NCI-H2171 treated with DMSO at 0.1 percent for 48 hours (cell line): Measurements from ENCODE around the gene ROR2.

Source experiments
- DNase-seq: peaks from one replicate; lab custom pipeline; 2025; lab: John Stamatoyannopoulos, UW

The ROR2 gene

GRCh38 chr9:91771864-91772263, 178.2 kb downstream of the ROR2 start:
- DNase-seq, result no peak

GRCh38 chr9:91771027-91771426, 179.0 kb downstream of the ROR2 start:
- DNase-seq, result no peak

DNA sequence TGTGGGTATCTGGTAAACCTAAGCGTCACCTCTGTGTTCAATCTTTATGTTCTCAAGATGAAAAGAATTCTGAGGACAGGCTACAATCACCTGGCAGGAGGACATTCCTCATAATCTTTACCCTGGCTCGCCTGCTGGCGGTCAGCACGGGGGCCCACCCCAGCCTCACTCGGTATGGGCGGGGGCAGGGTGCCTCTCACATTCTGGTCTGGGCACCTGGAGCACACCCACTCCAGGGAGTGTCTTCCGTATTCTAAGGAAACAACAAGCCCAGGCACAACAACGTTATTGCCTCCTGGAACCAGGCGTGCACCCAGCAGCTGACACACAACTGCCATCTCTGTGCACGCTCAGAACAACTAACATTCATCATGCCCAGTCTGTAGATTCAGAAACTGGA, 179.8 kb downstream of the ROR2 start:
- no peak for DNase-seq

GRCh38 chr9:91768977-91769916, 180.8 kb downstream of the ROR2 start:
- DNase-seq, result no peak

DNA sequence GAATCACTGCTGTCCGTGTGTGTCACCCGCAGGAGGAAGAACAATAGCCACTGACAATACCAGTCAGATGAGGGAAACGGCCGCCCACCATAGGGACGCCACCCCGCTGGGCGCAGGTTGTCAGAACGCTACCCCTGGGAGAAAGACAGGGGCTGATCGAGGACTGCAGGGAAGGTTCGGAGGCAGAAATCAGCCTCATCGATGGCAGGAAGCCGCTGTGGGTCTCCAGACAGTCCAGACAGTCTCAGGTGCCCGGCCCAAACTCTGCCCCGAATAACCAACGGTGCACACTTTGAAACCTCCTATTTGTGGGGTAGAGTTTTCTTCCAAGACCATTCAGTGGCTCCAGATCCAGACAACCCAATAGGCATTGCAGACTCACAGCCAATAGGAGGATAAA, 181.5 kb downstream of the ROR2 start:
- no peak for DNase-seq

DNA sequence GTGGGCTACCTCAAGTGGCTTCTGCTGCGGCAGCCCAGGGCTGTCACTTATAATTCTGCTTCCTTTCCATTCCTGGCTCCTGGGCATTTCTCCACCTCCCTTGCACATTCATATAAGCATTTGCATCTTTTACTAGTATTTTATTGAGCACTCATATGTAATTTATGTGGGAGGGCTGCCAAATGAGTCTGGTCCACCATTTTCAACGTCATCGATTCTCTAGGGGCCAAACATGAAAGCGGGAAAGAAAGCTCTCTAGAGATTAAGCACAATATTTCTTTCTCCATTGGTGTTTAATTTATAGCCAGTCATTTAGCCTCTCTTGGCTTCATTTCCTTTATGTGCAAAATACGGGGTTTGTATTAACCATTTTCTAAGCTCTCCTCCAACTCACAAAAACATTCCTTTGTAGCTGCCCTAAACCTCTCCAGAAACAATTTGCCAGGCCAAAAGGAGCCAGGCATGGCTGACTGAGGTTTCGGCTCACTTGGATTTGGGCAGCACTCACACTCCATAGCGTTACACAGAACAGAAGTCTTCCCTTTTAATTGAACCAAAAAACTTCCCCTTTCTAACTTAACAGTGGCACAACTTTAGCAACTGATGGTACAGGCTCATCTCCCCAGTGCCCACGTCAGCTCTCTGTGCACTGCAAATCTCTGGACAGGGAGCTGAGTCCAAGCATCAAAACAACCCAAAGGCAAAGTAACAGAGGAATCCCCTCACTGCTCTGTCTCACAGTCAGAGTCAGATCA, 183.5 kb downstream of the ROR2 start:
- DNase-seq, result no peak

DNA sequence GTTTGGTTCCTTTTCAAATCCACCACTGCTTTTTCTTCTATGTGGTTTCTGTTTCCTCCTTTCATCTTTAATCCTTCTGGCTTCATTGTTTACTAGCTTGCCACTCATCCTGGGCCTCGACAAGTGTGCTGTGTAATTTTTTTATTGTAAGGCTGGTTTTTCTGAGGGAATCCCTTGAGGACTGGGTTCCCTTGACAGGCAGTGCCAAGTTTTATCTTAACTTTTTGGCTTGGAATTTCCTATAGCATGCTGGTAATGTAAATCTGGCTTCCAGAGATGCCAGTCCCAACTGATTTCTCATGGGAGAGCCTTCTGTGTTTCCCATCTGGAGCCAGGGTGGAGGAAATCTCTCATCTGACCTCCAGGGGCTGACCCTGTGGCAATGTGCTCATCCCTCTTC, 184.7 kb downstream of the ROR2 start:
- DNase-seq, result peak; percentile 17

GRCh38 chr9:91764661-91765060, 185.4 kb downstream of the ROR2 start:
- DNase-seq, result no peak

GRCh38 chr9:91761362-91761761, 188.7 kb downstream of the ROR2 start:
- no peak for DNase-seq

- DNase-seq, result no peak
Measured at GRCh38 chr9:91760906-91761305, 189.1 kb downstream of the ROR2 start.

DNA sequence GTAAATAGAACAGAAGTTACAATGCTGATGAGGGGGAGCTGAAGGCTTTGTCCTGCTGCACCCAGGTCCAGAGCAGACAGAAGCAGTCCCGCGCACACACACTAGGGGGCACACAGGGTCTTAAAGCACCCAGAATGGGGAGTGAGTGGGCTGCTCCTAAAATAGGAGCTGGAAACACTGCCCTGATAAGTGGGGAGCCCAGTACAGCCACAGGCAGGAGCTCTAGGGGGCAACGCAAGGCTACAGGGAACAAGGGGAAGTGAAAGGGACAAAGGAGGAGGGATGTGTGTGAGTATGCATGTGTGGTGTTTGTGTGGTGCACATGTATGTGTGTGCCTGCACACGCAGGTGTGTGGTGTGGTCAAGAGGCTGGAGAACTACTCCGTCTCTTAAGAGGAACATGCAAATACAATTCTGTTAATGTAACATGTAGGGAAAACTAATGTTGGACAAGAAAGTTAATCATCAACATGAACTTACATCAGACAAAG, 191.5 kb downstream of the ROR2 start:
- DNase-seq, result peak; percentile 26

- no peak for DNase-seq
Measured at GRCh38 chr9:91757782-91758181, 192.2 kb downstream of the ROR2 start.

GRCh38 chr9:91756510-91756780, 193.6 kb downstream of the ROR2 start:
- no peak for DNase-seq

GRCh38 chr9:91755761-91756509, 194.1 kb downstream of the ROR2 start:
- DNase-seq, result no peak

GRCh38 chr9:91753711-91754110, 196.3 kb downstream of the ROR2 start:
- no peak for DNase-seq

DNA sequence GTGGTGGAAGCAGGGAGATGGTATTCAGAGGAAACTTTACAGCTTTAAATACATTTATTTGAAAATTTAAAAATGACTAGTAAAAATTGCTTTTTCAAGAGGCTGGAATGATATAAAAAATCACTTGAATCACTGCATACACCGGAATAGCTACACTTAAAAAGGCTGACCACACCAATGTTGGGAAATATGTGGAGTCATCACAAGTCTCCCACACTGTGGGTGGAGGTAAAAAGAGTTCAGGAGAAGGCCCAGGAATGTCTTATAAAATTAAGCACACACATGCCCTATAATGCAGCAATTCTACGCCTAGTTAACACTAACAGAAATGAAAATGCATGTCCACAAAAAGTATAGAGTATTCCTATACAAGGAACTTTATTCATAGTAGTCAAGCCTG, 198.1 kb downstream of the ROR2 start:
- DNase-seq, result no peak

GRCh38 chr9:91750343-91750742, 199.7 kb downstream of the ROR2 start:
- DNase-seq, result peak; percentile 76

DNA sequence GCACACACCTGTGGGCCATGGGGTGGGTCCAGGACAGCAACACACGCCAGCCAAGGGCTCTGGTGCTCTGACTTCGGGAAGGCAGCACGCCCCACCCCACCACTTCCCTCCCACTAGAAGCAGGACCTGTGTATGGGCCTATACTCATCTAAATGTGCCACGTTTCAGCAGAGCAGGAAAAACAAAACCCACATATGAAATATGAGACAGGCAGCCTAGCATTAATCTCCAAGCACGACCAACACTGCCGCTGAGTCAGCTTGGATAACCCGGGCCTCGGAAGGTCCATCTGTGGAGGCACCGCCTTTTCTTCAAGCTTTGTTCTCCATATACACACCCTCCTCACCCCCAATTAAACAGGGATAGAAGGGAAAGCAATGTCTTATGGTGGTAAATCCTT, 203.1 kb downstream of the ROR2 start:
- peak; percentile 56 for DNase-seq

GRCh38 chr9:91746357-91746756, 203.7 kb downstream of the ROR2 start:
- DNase-seq, result peak; percentile 27

- no peak for DNase-seq
Measured at GRCh38 chr9:91744114-91744513, 205.9 kb downstream of the ROR2 start.

GRCh38 chr9:91741522-91741921, 208.5 kb downstream of the ROR2 start:
- no peak for DNase-seq

DNA sequence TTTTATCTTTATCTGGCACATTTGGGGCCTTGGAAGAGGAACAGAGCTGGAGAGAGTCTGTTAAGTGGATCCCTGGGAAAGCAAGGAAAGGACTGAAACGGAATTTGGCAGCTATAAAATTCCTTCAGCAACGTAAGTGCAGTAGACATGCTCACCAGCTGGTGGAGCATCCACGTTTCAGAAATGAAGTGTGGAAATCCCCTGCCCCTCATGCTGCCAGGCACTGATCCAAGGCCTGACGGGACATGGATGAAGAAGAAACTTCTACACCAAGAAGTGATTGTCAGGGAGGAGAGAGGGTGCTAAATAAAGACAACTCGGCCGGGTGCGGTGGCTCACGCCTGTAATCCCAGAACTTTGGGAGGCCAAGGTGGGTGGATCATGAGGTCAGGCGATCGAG, 209.3 kb downstream of the ROR2 start:
- no peak for DNase-seq
